Smooth muscle cell (in vitro differentiated cells): ENCODE measurements around the gene GPR35. TPM values are rescaled to one million over a fixed set of nuclear protein-coding genes. Genes with fewer than 3 reads are reported as not detected.

Experiments
- DNase-seq: peaks from one replicate; lab custom pipeline; 2025; ENCODE audit not compliant: unreplicated experiment; lab: John Stamatoyannopoulos, UW
- H2AFZ ChIP-seq: fragments of 200-600 bp; sonication (generic); 2 replicates; pipeline ENCODE4 v1.6.0; 2016; ENCODE audit warnings: antibody characterized with exemption, low read depth, mild to moderate bottlenecking
- H3F3A ChIP-seq: fragments of 200-600 bp; sonication (generic); 2 replicates; pipeline ENCODE4 v1.6.0; 2017; ENCODE audit warnings: antibody characterized with exemption, low read depth
- H3K27ac ChIP-seq: fragments of 200-600 bp; sonication (generic); 2 replicates; pipeline ENCODE4 v1.5.1; 2016; ENCODE audit warnings: low read depth, mild to moderate bottlenecking
- H3K27me3 ChIP-seq: fragments of 200-600 bp; sonication (generic); 2 replicates; pipeline ENCODE4 v1.6.1; 2016; ENCODE audit warnings: low read depth, mild to moderate bottlenecking
- H3K36me3 ChIP-seq: fragments of 200-600 bp; sonication (generic); 2 replicates; pipeline ENCODE4 v1.5.1; 2016; ENCODE audit warnings: low read depth
- H3K4me1 ChIP-seq: fragments of 200-600 bp; sonication (generic); 2 replicates; pipeline ENCODE4 v1.5.1; 2016; ENCODE audit warnings: low read depth
- H3K4me2 ChIP-seq: fragments of 200-600 bp; sonication (generic); 2 replicates; pipeline ENCODE4 v1.6.0; 2016; ENCODE audit warnings: mild to moderate bottlenecking
- H3K4me3 ChIP-seq: fragments of 200-600 bp; sonication (generic); 2 replicates; pipeline ENCODE4 v1.5.1; 2016; ENCODE audit warnings: mild to moderate bottlenecking
- H3K79me2 ChIP-seq: fragments of 200-600 bp; sonication (generic); 2 replicates; pipeline ENCODE4 v1.6.0; 2016; ENCODE audit warnings: low read depth, mild to moderate bottlenecking
- H3K9ac ChIP-seq: fragments of 200-600 bp; sonication (generic); 2 replicates; pipeline ENCODE4 v1.6.0; 2016; ENCODE audit warnings: low read depth
- H3K9me3 ChIP-seq: fragments of 200-600 bp; sonication (generic); replicated peaks from 2 replicates; pipeline ENCODE4 v1.5.1; 2016; ENCODE audit warnings: low read depth
- H4K20me1 ChIP-seq: fragments of 200-600 bp; sonication (generic); 2 replicates; pipeline ENCODE4 v1.6.0; 2016; ENCODE audit warnings: low read depth
- CTCF ChIP-seq: fragments of 200-600 bp; sonication (generic); IDR thresholded peaks from 2 replicates; pipeline ENCODE4 v1.5.1; 2017; ENCODE audit warnings: borderline replicate concordance, mild to moderate bottlenecking, antibody characterized with exemption; ENCODE audit not compliant: insufficient read depth, poor library complexity, severe bottlenecking
- WGBS: methylation state at CpG from one replicate; pipeline ENCODE4 v1.1.7; 2016; ENCODE audit warnings: low lambda C conversion rate; 5-methylcytosine and 5-hydroxymethylcytosine counted together
- polyA plus RNA-seq: library from polyadenylated mRNA; unstranded; fragments of >200 nt; fragmentation: Nextera tagmentation; extraction: Ambion mirVana; gene quantifications from 2 replicates; pipeline ENCODE4 v1.2.1, GENCODE V29; 2016
- total RNA-seq: library from RNA; depleted of rRNA; stranded (reverse); fragments of >200 nt; gene quantifications from 2 replicates; pipeline ENCODE4 v1.2.3, GENCODE V29; 2014

Gene GPR35
- total and polyA plus RNA-seq, 2 experiments from 2014 or later = 1.3 to 2.1 TPM

GRCh38 chr2:240613781-240614180 lies 11.5 kb upstream of the GPR35 start:
- Histone ChIP-seq H4K20me1 (no peaks in the 10 kb centered on the region), H2AFZ (no peak overlapping the region), H3K27me3 (no peaks in the 10 kb centered on the region), H3K27ac (no peak overlapping the region), H3K79me2 (no peaks in the 10 kb centered on the region), H3K9ac (no peak overlapping the region), H3F3A (no peaks in the 10 kb centered on the region), H3K9me3 (no peaks in the 10 kb centered on the region), H3K4me3 (no peak overlapping the region), H3K4me1 (no peaks in the 10 kb centered on the region), H3K36me3 (no peaks in the 10 kb centered on the region), H3K4me2 (no peak overlapping the region)
- DNase-seq = no peak
- no peak for TF ChIP-seq CTCF
- 92% methylated on average over 4 of the region's 4 CpGs for WGBS

- H3K9me3 ChIP-seq = no peaks in the 10 kb centered on the region
- DNase-seq = no peak
- H3K79me2 ChIP-seq = no peaks in the 10 kb centered on the region
- H3K4me3 ChIP-seq = no peak overlapping the region
- no peaks in the 10 kb centered on the region for H3K36me3 ChIP-seq
- TF ChIP-seq CTCF = no peak
- 95% methylated on average over 9 of the region's 9 CpGs for WGBS
- H3K4me2 ChIP-seq = no peak overlapping the region
- no peaks in the 10 kb centered on the region for H3K27me3 ChIP-seq
- no peak overlapping the region for H3K9ac ChIP-seq
- no peaks in the 10 kb centered on the region for H3K4me1 ChIP-seq
- H3F3A ChIP-seq = no peaks in the 10 kb centered on the region
- no peak overlapping the region for H2AFZ ChIP-seq
- H3K27ac ChIP-seq = no peak overlapping the region
- H4K20me1 ChIP-seq = no peaks in the 10 kb centered on the region
These were observed 10.9 kb upstream of the GPR35 start for GRCh38 chr2:240614391-240614790.

GRCh38 chr2:240615396-240615795 lies 9.9 kb upstream of the GPR35 start:
- H2AFZ ChIP-seq = no peak overlapping the region

More at GRCh38 chr2:240615396-240615795, 9.9 kb upstream of the GPR35 start:
- WGBS = 69% methylated on average over 2 of the region's 2 CpGs
- Histone ChIP-seq H3K36me3 (no peaks in the 10 kb centered on the region), H3K4me3 (no peak overlapping the region), H3K27ac (no peak overlapping the region), H3K4me1 (no peaks in the 10 kb centered on the region), H3K4me2 (no peak overlapping the region), H3K79me2 (no peaks in the 10 kb centered on the region), H3K27me3 (no peaks in the 10 kb centered on the region), H3K9ac (no peak overlapping the region), H3K9me3 (no peaks in the 10 kb centered on the region), H4K20me1 (no peaks in the 10 kb centered on the region), H3F3A (no peaks in the 10 kb centered on the region)
- no peak for TF ChIP-seq CTCF
- no peak for DNase-seq
